ENCODE measurements around the gene BICC1.
A peak's percentile ranks its signal among the peaks of the same experiment; 100 is the strongest.

The BICC1 gene

GRCh38 chr10:58512491-58513187 is at the start of gene BICC1:
TSS of gene BICC1 (plus strand) at chr10:58512872. CDS start at chr10:58513144, 272 bp downstream.
- no peak for DNase-seq (ENCODE audit: low read depth)

GRCh38 chr10:58464956-58465355 is 47.7 kb upstream of the BICC1 start:
- no peak for DNase-seq (ENCODE audit: low read depth)

- no peak for DNase-seq (ENCODE audit: low read depth)
Observed at GRCh38 chr10:58465629-58466028, 47.0 kb upstream of the BICC1 start.

- no peak for DNase-seq (ENCODE audit: low read depth)
Observed at GRCh38 chr10:58467931-58468635, 44.6 kb upstream of the BICC1 start.

GRCh38 chr10:58473976-58474375 is 38.7 kb upstream of the BICC1 start:
- no peak for DNase-seq (ENCODE audit: low read depth)

- DNase-seq (ENCODE audit: low read depth), result peak; percentile 49
Observed at GRCh38 chr10:58475322-58476277, 37.1 kb upstream of the BICC1 start.

GRCh38 chr10:58477122-58477521 is 35.5 kb upstream of the BICC1 start:
- DNase-seq (ENCODE audit: low read depth), result no peak

- no peak for DNase-seq (ENCODE audit: low read depth)
Observed at GRCh38 chr10:58477902-58478301, 34.8 kb upstream of the BICC1 start.

GRCh38 chr10:58479045-58479444 is 33.6 kb upstream of the BICC1 start:
- no peak for DNase-seq (ENCODE audit: low read depth)

- no peak for DNase-seq (ENCODE audit: low read depth)
Observed at GRCh38 chr10:58480321-58480720, 32.4 kb upstream of the BICC1 start.

- no peak for DNase-seq (ENCODE audit: low read depth)
Observed at GRCh38 chr10:58481569-58482109, 31.0 kb upstream of the BICC1 start.

- DNase-seq (ENCODE audit: low read depth), result no peak
Observed at GRCh38 chr10:58486821-58487220, 25.9 kb upstream of the BICC1 start.

GRCh38 chr10:58488921-58489320 is 23.8 kb upstream of the BICC1 start:
- DNase-seq (ENCODE audit: low read depth), result no peak

- DNase-seq (ENCODE audit: low read depth), result no peak
Observed at GRCh38 chr10:58502956-58503355, 9.7 kb upstream of the BICC1 start.

- DNase-seq (ENCODE audit: low read depth), result peak; percentile 78
Observed at GRCh38 chr10:58508316-58508715, 4.4 kb upstream of the BICC1 start.

GRCh38 chr10:58511765-58512490 is 744 bp upstream of the BICC1 start:
- DNase-seq (ENCODE audit: low read depth), result no peak

GRCh38 chr10:58513188-58514110 is 777 bp downstream of the BICC1 start:
- DNase-seq (ENCODE audit: low read depth), result no peak

GRCh38 chr10:58514111-58514770 is 1.6 kb downstream of the BICC1 start:
- no peak for DNase-seq (ENCODE audit: low read depth)

- DNase-seq (ENCODE audit: low read depth), result no peak
Observed at GRCh38 chr10:58515291-58515941, 2.7 kb downstream of the BICC1 start.

Measured in HS-5 (cell line).